Ishikawa (cell line): ENCODE data around the gene MOBP.
A peak's percentile ranks its signal among the peaks of the same experiment; 100 is the strongest.

Experiments used
- CEBPB ChIP-seq: IDR thresholded peaks from 2 replicates; pipeline ENCODE4 v1.6.1; 2012
- CREB1 ChIP-seq: IDR thresholded peaks from 2 replicates; pipeline ENCODE4 v1.6.1; 2012; ENCODE audit warnings: low read depth
- EGR1 ChIP-seq: IDR thresholded peaks from 2 replicates; pipeline ENCODE4 v1.6.1; 2012
- EP300 ChIP-seq: IDR thresholded peaks from 2 replicates; pipeline ENCODE4 v1.6.1; 2012; ENCODE audit warnings: borderline replicate concordance
- FOXM1 ChIP-seq: IDR thresholded peaks from 2 replicates; pipeline ENCODE4 v1.6.1; 2012; ENCODE audit warnings: low read depth, borderline replicate concordance
- MAX ChIP-seq: IDR thresholded peaks from 2 replicates; pipeline ENCODE4 v1.6.1; 2012
- NFIC ChIP-seq: IDR thresholded peaks from 2 replicates; pipeline ENCODE4 v1.6.1; 2012
- RAD21 ChIP-seq: IDR thresholded peaks from 2 replicates; pipeline ENCODE4 v1.6.1; 2012; ENCODE audit warnings: low read depth
- REST ChIP-seq: IDR thresholded peaks from 2 replicates; pipeline ENCODE4 v1.6.1; 2012; ENCODE audit warnings: low read depth, mild to moderate bottlenecking
- TAF1 ChIP-seq: IDR thresholded peaks from 2 replicates; pipeline ENCODE4 v1.6.1; 2012; ENCODE audit warnings: low read depth, mild to moderate bottlenecking
- TCF12 ChIP-seq: IDR thresholded peaks from 2 replicates; pipeline ENCODE4 v1.6.1; 2012; ENCODE audit warnings: low read depth
- TEAD4 ChIP-seq: IDR thresholded peaks from 2 replicates; pipeline ENCODE4 v1.6.1; 2012
- USF1 ChIP-seq: IDR thresholded peaks from 2 replicates; pipeline ENCODE4 v1.6.1; 2012
- YY1 ChIP-seq: IDR thresholded peaks from 2 replicates; pipeline ENCODE4 v1.6.1; 2012; ENCODE audit warnings: low read depth
- ZBTB7A ChIP-seq: IDR thresholded peaks from 2 replicates; pipeline ENCODE4 v1.6.1; 2012; ENCODE audit warnings: low read depth

The MOBP gene

GRCh38 chr3:39541917-39542329 is 74.4 kb downstream of the MOBP start:
- TF ChIP-seq EGR1 = no peak
- TF ChIP-seq RAD21 = peak; percentile 54

GRCh38 chr3:39542588-39542988 is 75.1 kb downstream of the MOBP start:
- TF ChIP-seq FOXM1 (no peak), NFIC (no peak), REST (no peak), CEBPB (no peak), MAX (no peak), USF1 (no peak), EGR1 (no peak), RAD21 (no peak), TAF1 (no peak), TEAD4 (no peak), CREB1 (no peak), ZBTB7A (no peak), YY1 (no peak), TCF12 (no peak), EP300 (no peak)

GRCh38 chr3:39548282-39548681 is 80.8 kb downstream of the MOBP start:
- no peak for TF ChIP-seq REST
- TF ChIP-seq EP300 = no peak
- TF ChIP-seq EGR1 = no peak
- TF ChIP-seq MAX = no peak
- TF ChIP-seq CREB1 = no peak
- no peak for TF ChIP-seq USF1
- TF ChIP-seq TCF12 = no peak
- TF ChIP-seq TEAD4 = no peak
- TF ChIP-seq CEBPB = no peak

- TF ChIP-seq TCF12 (no peak), RAD21 (no peak), NFIC (no peak), FOXM1 (no peak), MAX (no peak), ZBTB7A (no peak), EGR1 (no peak), USF1 (no peak), TEAD4 (no peak), CEBPB (no peak), YY1 (no peak)
Observed at GRCh38 chr3:39550354-39551051, 83.0 kb downstream of the MOBP start.
